ENCODE measurements around the gene CEBPA. TPM values are rescaled to one million over a fixed set of nuclear protein-coding genes. Genes with fewer than 3 reads are reported as not detected.

The CEBPA gene
- total and polyA plus RNA-seq, 4 donors: 32.9 to 112 (median 82.7) TPM

DNA sequence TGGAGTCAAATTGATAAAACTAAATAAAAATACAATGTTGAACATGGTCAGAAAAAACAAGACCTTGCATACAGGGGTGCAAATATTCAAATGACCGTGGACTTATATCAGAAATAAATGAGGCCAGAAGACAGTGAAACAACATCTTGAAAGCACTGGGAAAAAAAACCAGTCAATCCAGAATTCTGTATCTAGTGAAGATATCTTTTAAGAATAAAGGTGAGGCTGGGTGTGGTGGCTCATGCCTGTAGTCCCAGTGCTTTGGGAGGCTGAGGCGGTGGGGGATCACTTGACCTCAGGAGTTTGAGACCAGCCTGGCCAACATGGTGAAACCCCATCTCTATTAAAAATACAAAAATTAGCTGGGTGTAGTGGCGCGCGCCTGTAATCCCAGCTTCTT is 15.2 kb upstream of the CEBPA start:
- H3K9me3 ChIP-seq (ENCODE audit: control insufficient read depth in 4 of 4, low read length in 3 of 4): no peaks in the 10 kb centered on the region
- no peaks in the 10 kb centered on the region for H3K27me3 ChIP-seq (ENCODE audit: control insufficient read depth in 4 of 4, insufficient read depth in 4 of 4, low read length in 3 of 4)
- 94% methylated on average over 5 of the region's 5 CpGs for WGBS
- H3K36me3 ChIP-seq (ENCODE audit: control insufficient read depth in 4 of 4, insufficient read depth in 3 of 4, low read depth in 1 of 4, low read length in 3 of 4): no peaks in the 10 kb centered on the region
- H3K9ac ChIP-seq (ENCODE audit: low read depth in 1 of 2, low read length in 2 of 2): no peak overlapping the region
- H3K27ac ChIP-seq (ENCODE audit: low read depth in 1 of 2, low read length in 2 of 2): peak overlapping the region in 1 of 2 donors; percentile 6
- no peak overlapping the region for H3K4me3 ChIP-seq (ENCODE audit: low read depth in 1 of 3, low read length in 3 of 3)
- peaks cover 0 to 16% (median 2%) of the 10 kb centered on the region in 4 donors for H3K4me1 ChIP-seq (ENCODE audit: control insufficient read depth in 4 of 4, insufficient read depth in 4 of 4, low read length in 3 of 4)
- DNase-seq (ENCODE audit: low spot score): no peak
- no peak for TF ChIP-seq RAD21 (IDR thresholded peaks at IDR 0.05)
- TF ChIP-seq, protein P1, sequence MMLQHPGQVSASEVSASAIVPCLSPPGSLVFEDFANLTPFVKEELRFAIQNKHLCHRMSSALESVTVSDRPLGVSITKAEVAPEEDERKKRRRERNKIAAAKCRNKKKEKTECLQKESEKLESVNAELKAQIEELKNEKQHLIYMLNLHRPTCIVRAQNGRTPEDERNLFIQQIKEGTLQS (IDR thresholded peaks at IDR 0.05): no peak
- no peak for TF ChIP-seq FOXA2 (IDR thresholded peaks at IDR 0.05)
- no peak for TF ChIP-seq HNF4G (IDR thresholded peaks at IDR 0.05)
- TF ChIP-seq RXRA (IDR thresholded peaks at IDR 0.05): no peak
- no peak for TF ChIP-seq JUND (IDR thresholded peaks at IDR 0.05)
- TF ChIP-seq, protein P2, sequence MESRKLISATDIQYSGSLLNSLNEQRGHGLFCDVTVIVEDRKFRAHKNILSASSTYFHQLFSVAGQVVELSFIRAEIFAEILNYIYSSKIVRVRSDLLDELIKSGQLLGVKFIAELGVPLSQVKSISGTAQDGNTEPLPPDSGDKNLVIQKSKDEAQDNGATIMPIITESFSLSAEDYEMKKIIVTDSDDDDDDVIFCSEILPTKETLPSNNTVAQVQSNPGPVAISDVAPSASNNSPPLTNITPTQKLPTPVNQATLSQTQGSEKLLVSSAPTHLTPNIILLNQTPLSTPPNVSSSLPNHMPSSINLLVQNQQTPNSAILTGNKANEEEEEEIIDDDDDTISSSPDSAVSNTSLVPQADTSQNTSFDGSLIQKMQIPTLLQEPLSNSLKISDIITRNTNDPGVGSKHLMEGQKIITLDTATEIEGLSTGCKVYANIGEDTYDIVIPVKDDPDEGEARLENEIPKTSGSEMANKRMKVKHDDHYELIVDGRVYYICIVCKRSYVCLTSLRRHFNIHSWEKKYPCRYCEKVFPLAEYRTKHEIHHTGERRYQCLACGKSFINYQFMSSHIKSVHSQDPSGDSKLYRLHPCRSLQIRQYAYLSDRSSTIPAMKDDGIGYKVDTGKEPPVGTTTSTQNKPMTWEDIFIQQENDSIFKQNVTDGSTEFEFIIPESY (IDR thresholded peaks at IDR 0.05): no peak
- TF ChIP-seq EGR1 (IDR thresholded peaks at IDR 0.05; ENCODE audit: low read depth in 2 of 2): no peak
- no peak for TF ChIP-seq SP1 (IDR thresholded peaks at IDR 0.05)
- TF ChIP-seq, protein P3, sequence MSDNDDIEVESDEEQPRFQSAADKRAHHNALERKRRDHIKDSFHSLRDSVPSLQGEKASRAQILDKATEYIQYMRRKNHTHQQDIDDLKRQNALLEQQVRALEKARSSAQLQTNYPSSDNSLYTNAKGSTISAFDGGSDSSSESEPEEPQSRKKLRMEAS (IDR thresholded peaks at IDR 0.05): no peak
- TF ChIP-seq, protein P4, sequence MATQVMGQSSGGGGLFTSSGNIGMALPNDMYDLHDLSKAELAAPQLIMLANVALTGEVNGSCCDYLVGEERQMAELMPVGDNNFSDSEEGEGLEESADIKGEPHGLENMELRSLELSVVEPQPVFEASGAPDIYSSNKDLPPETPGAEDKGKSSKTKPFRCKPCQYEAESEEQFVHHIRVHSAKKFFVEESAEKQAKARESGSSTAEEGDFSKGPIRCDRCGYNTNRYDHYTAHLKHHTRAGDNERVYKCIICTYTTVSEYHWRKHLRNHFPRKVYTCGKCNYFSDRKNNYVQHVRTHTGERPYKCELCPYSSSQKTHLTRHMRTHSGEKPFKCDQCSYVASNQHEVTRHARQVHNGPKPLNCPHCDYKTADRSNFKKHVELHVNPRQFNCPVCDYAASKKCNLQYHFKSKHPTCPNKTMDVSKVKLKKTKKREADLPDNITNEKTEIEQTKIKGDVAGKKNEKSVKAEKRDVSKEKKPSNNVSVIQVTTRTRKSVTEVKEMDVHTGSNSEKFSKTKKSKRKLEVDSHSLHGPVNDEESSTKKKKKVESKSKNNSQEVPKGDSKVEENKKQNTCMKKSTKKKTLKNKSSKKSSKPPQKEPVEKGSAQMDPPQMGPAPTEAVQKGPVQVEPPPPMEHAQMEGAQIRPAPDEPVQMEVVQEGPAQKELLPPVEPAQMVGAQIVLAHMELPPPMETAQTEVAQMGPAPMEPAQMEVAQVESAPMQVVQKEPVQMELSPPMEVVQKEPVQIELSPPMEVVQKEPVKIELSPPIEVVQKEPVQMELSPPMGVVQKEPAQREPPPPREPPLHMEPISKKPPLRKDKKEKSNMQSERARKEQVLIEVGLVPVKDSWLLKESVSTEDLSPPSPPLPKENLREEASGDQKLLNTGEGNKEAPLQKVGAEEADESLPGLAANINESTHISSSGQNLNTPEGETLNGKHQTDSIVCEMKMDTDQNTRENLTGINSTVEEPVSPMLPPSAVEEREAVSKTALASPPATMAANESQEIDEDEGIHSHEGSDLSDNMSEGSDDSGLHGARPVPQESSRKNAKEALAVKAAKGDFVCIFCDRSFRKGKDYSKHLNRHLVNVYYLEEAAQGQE (IDR thresholded peaks at IDR 0.05): no peak
- TF ChIP-seq FOXA1 (IDR thresholded peaks at IDR 0.05): no peak
- TF ChIP-seq, protein P5, sequence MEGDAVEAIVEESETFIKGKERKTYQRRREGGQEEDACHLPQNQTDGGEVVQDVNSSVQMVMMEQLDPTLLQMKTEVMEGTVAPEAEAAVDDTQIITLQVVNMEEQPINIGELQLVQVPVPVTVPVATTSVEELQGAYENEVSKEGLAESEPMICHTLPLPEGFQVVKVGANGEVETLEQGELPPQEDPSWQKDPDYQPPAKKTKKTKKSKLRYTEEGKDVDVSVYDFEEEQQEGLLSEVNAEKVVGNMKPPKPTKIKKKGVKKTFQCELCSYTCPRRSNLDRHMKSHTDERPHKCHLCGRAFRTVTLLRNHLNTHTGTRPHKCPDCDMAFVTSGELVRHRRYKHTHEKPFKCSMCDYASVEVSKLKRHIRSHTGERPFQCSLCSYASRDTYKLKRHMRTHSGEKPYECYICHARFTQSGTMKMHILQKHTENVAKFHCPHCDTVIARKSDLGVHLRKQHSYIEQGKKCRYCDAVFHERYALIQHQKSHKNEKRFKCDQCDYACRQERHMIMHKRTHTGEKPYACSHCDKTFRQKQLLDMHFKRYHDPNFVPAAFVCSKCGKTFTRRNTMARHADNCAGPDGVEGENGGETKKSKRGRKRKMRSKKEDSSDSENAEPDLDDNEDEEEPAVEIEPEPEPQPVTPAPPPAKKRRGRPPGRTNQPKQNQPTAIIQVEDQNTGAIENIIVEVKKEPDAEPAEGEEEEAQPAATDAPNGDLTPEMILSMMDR (IDR thresholded peaks at IDR 0.05; ENCODE audit: low read depth, low read length, missing input control): no peak

DNA sequence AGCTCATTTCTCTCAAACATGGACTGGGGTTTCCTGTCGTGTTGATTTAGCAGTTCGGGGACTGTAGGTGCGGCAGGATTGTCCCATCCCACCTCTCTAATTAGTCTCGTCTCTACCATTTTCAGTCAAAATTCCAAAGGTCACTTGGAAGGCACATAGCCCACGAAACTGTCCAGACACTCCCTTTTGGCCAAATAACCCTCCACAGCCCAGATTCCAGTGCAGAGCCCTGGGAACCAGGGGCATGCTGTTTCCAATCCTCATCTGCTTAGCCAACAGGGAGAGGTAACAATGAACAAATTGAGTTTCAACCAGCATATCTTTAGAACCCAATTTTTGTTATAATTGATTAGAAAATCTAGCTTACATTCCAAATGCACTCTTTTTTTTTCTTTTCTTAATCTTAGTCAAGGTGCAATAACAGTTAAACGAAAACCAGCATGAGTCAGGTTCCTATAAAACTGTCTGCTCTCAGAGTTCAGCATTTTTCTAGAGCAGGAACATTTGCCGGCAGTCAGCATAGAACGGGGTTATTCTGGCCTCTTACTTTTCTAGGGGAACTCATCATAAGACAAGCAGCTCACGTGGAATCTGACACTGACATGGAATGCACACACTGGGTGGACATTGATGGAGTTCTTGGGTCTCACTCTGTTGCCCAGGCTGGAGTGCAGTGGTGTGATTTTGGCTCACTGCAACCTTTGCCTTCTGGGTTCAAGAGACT is 14.4 kb upstream of the CEBPA start:
- H3K9ac ChIP-seq (ENCODE audit: low read depth in 1 of 2, low read length in 2 of 2): peak overlapping the region in 1 of 2 donors; percentile 36
- 23% methylated on average over 9 of the region's 9 CpGs for WGBS
- H3K4me3 ChIP-seq (ENCODE audit: low read depth in 1 of 3, low read length in 3 of 3): no peak overlapping the region
- H3K27ac ChIP-seq (ENCODE audit: low read depth in 1 of 2, low read length in 2 of 2): peak overlapping the region; percentile 72 to 73
- no peak for DNase-seq (ENCODE audit: low spot score)
- no peaks in the 10 kb centered on the region for H3K36me3 ChIP-seq (ENCODE audit: control insufficient read depth in 4 of 4, insufficient read depth in 3 of 4, low read depth in 1 of 4, low read length in 3 of 4)
- no peaks in the 10 kb centered on the region for H3K9me3 ChIP-seq (ENCODE audit: control insufficient read depth in 4 of 4, low read length in 3 of 4)
- no peaks in the 10 kb centered on the region for H3K27me3 ChIP-seq (ENCODE audit: control insufficient read depth in 4 of 4, insufficient read depth in 4 of 4, low read length in 3 of 4)
- peaks cover 0 to 16% (median 2%) of the 10 kb centered on the region in 4 donors for H3K4me1 ChIP-seq (ENCODE audit: control insufficient read depth in 4 of 4, insufficient read depth in 4 of 4, low read length in 3 of 4)
- TF ChIP-seq HNF4A (conservative IDR thresholded peaks at IDR 0.05) (peak; percentile 90 to 91), FOXA1 (IDR thresholded peaks at IDR 0.05) (peak; percentile 31), SP1 (IDR thresholded peaks at IDR 0.05) (peak; percentile 94), JUND (IDR thresholded peaks at IDR 0.05) (peak in 1 of 2 donors; percentile 15), RXRA (IDR thresholded peaks at IDR 0.05) (peak; percentile 77 to 81), FOXA2 (IDR thresholded peaks at IDR 0.05) (peak; percentile 49), NR2F2 (IDR thresholded peaks at IDR 0.05) (no peak), HNF4G (IDR thresholded peaks at IDR 0.05) (peak; percentile 87), YY1 (IDR thresholded peaks at IDR 0.05) (peak; percentile 83), RAD21 (IDR thresholded peaks at IDR 0.05) (peak; percentile 54 to 66), TAF1 (conservative IDR thresholded peaks at IDR 0.05) (peak; percentile 32)
- TF ChIP-seq, protein P3 (IDR thresholded peaks at IDR 0.05): peak; percentile 68
- TF ChIP-seq, protein P1 (IDR thresholded peaks at IDR 0.05): no peak
- TF ChIP-seq, protein P5 (IDR thresholded peaks at IDR 0.05; ENCODE audit: low read depth, low read length, missing input control): no peak

Measured in liver (tissue), 9 donors.